ENCODE data around the gene COG4.
A peak's percentile ranks its signal among the peaks of the same experiment; 100 is the strongest.

The COG4 gene

DNA sequence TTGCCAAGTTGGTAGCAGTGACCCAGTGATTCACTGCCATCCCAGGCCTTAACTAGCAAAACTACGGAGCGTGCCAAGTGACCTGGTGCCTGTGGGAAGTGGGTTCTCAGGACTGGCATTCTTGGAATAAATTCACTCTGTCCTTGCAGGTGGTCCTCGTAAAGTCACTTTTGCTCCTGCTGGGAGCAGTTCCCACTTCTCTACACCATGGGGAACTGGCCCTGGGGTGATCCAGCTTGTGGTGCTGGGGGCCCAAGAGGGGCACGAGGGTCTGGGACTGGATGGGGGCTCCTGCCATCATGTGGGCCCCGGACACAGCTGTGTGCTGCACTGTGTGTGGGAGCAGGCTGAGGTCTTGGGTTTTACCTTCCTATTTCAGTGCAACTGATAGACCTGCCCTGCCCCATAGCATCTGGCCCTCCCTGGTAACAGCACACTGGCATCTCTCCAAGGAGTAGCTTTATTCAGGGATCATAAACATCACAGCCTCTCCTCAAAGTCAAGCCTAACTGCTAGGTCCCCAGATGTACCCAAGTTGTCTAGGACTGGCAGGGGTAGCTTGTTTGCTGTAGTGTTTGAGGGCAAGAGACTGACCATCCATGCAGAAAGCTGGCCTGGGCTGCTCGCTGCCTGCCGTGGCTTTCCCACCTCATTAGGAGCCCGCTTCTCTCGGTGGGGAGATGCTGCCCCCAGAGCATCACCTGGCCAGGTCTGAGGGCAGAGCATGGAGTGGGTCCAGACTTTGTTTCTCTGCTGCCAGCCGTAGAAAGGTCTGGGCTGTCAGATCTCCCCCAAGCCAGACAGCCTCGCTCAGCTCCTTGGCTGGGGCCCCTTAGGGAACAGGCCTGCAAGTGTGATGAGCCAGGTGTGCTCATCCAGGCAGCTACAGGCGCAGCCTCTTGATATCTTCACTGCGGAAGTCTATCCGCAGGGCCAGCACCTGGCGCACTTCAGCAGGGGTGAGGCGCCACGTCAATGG lies 42.9 kb downstream of the COG4 start:
- no peak for DNase-seq (ENCODE audit: low read depth in 1 of 2, low spot score in 1 of 2)

- no peak for DNase-seq (ENCODE audit: low read depth in 1 of 2, low spot score in 1 of 2)
Measured at GRCh38 chr16:70478912-70479341, 44.4 kb downstream of the COG4 start.

DNA sequence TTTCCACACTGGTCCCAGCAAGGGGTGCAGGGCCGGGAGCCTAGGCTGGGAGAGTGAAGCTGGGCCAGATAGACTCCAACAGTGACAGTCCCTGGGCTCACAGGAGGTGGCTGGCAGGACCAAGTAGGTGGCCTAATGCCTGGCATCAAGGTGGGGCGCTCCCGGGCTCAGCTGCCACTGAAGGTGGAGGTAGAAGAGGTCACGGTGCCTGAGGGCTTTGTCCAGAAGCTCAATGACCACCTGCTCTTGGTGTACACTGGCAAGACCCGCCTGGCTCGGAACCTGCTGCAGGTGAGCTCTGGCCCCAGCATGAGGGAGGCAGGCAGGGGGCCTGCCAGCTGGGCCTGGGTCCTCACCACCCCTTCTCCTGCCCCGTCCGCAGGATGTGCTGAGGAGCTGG lies 45.2 kb downstream of the COG4 start:
- no peak for DNase-seq (ENCODE audit: low read depth in 1 of 2, low spot score in 1 of 2)

GRCh38 chr16:70476272-70477020 lies 46.9 kb downstream of the COG4 start:
- DNase-seq (ENCODE audit: low read depth in 1 of 2, low spot score in 1 of 2), result peak; percentile 7 to 56

- no peak for DNase-seq (ENCODE audit: low read depth in 1 of 2, low spot score in 1 of 2)
Measured at GRCh38 chr16:70475054-70475871, 48.1 kb downstream of the COG4 start.

DNA sequence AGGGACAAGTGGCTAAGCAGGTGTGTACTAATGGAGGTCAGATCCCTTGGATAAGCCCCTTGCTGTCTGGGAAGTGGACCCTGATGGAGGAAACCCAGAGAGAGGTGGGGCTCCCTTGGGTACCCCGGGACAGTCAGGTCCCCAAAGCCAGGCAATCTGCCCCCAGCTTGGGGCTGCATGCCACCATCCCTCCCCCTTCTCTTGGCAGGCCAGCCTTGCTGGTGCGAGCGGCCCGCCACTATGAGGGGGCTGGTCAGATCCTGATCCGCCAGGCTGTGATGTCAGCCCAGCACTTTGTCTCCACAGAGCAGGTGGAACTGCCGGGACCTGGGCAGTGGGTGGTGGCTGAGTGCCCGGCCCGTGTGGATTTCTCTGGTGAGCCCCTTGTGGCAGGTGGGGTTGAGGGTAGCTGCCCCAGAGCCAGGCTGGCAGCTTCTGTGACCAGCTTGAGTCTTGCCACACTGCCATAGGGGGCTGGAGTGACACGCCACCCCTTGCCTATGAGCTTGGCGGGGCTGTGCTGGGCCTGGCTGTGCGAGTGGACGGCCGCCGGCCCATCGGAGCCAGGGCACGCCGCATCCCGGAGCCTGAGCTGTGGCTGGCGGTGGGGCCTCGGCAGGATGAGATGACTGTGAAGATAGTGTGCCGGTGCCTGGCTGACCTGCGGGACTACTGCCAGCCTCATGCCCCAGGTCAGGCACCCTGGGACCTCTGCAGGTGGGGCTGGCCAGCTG lies 48.9 kb downstream of the COG4 start:
- no peak for DNase-seq (ENCODE audit: low read depth in 1 of 2, low spot score in 1 of 2)

DNA sequence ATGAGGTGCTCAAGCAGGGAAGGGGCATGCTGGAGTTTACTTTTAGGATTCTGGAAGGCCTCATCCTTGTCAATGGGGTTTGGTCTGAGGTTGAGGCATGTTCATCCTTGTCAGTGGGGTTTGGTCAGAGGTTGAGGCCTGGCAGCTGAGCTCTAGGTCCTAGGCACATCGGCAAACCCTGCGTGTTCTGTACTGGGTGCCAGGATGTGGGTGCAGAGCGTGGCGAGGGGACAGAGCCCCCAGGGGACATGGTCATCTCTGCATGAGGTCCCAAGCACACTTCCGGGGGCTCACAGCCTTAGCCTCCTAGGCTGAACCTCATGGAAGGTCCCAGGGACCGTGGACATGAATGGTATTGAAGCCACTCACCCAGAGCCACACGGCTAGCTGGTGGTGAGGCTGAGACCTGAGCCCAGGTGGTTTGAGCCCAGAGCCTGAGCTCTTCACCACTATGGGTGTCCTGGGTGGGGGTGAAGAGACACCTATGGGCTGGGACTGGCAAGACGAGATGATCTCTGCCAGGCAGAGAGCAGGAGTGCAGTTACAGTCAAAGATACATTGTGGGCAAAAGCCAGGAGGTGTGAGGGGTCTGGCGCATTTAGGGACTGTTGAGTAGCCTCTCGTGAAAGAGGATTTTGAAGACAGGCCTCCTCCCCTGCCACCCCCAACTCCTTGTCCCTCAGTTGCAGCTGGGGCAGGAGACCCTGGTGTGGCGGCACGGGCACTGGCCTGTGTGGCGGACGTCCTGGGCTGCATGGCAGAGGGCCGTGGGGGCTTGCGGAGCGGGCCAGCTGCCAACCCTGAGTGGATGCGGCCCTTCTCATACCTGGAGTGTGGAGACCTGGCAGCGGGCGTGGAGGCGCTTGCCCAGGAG lies 49.7 kb downstream of the COG4 start:
- DNase-seq (ENCODE audit: low read depth in 1 of 2, low spot score in 1 of 2), result no peak

GRCh38 chr16:70472786-70473433 lies 50.4 kb downstream of the COG4 start:
- DNase-seq (ENCODE audit: low read depth in 1 of 2, low spot score in 1 of 2), result no peak

DNA sequence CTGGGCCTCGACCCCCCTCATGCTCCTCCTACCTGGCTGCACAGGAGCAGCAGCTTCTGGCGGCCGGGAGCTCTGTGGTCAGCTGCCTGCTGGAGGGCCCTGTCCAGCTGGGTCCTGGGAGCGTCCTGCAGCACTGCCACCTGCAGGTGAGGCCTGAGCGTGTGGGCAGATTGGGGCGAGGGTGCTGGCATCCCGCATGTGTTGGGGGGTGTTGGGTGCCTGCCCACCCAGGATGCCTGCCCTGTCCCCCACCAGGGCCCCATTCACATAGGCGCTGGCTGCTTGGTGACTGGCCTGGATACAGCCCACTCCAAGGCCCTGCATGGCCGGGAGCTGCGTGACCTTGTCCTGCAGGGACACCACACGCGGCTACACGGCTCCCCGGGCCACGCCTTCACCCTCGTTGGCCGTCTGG lies 52.4 kb downstream of the COG4 start:
- DNase-seq (ENCODE audit: low read depth in 1 of 2, low spot score in 1 of 2), result no peak

DNA sequence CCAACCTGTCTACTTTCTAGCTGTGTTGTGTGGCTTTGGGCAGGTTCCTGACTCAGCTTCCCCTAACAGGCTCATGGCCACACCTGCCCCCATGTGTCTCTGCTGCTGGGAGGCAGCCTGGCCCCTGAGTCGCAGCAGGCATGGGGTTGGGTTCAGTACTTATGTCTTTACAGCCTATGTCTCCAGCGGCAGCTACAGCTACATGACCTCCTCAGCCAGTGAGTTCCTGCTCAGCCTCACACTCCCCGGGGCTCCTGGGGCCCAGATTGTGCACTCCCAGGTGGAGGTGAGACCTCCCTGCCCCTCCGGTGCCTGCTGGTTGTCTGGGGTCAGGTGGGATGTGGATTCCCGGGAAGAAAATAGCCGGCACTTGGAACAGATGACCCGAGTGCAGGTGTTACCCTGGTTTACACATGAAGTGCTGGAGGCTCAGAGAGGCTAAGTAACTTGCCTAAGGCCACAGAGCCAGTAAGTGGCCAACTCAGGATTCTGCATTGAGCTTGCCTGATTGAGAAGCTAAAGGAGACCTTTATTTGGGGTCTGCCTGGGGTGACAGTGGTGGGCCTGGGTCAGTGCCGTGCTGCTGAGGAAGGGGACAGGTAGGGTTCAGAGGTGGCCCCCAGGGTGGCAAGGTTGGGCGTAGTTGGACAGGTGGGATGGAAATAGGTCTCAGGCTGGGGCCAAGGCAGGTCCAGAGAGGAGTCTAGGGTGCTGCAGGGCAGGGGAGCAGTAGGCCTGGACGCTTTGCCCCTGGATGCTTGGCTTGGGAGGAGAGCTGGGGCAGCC lies 53.0 kb downstream of the COG4 start:
- DNase-seq (ENCODE audit: low read depth in 1 of 2, low spot score in 1 of 2), result no peak

DNA sequence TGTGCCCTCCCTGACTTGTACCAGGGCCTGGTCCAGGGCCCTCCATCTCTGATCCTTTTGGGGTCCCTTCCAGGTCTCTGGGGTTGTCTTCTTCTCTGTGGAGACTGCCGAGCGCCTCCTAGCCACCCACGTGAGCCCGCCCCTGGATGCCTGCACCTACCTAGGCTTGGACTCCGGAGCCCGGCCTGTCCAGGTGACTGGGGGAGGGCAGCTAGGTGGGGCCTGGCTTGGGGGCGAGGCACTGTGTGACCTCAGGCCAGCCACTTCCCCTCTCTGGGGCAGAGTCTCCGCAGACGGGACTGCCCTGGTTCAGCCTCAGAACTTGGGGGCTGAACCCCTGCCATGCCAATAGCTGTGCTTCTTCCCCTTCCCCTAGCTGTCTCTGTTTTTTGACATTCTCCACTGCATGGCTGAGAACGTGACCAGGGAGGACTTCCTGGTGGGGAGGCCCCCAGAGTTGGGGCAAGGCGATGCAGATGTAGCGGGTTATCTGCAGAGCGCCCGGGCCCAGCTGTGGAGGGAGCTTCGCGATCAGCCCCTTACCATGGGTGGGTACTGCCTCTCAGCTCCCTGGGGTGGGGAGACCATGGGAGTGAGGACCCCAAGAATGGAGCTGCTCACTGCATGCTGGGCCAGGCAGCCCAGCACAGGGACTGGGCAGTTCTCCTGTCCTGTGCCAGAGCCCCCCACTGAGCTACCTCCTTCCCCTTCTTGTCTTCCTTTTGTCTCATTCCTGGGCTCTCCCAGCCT lies 54.4 kb downstream of the COG4 start:
- no peak for DNase-seq (ENCODE audit: low read depth in 1 of 2, low spot score in 1 of 2)

DNA sequence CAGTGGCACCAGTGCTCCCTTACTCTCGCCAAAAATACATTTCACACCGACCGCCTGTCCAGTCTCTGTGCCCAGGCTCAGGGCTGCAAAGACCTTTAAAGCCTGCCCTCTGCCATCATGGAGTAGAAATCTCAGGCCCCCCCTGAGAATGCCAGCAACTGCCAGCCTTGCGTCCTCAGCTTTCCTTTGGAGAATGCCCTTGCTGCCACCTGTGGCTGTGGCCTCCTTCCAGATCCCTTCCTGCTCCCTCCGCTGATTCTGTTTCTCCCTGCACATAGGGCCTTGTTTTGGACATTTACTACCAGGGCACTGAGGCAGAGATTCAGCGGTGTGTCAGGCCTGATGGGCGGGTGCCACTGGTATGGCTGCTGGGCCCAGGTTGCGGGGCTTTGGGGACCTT lies 55.7 kb downstream of the COG4 start:
- no peak for DNase-seq (ENCODE audit: low read depth in 1 of 2, low spot score in 1 of 2)

DNA sequence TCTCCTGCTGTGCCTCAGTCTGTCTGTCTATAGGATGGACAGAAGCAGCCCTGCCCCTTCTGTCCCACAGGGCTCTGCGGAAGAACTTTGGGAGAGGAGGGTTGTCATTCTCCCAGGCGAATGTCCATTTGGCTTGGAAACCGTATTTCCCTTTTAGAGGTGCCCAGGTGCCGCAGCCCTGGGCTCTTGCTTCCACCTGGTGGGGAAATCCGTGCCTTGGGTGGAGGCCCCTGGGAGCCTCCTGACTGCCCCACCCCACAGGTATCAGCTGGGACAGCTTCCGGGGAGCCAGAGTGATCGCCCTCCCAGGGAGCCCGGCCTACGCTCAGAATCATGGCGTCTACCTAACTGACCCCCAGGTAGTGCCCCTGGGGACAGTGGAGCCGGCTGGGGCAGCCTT lies 56.2 kb downstream of the COG4 start:
- no peak for DNase-seq (ENCODE audit: low read depth in 1 of 2, low spot score in 1 of 2)

DNA sequence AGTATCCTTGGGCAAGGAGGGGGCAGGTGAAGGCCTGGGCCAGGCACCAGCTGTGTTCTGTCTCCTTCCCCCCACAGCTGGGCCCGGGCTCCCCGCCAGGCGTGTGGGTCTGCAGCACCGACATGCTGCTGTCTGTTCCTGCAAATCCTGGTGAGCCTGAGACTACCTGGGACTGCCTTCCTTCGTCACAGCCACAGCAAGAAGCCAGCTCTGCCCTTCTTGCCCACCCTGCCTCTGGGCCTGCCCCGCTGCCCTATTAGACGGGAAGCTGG lies 56.6 kb downstream of the COG4 start:
- DNase-seq (ENCODE audit: low read depth in 1 of 2, low spot score in 1 of 2), result no peak

DNA sequence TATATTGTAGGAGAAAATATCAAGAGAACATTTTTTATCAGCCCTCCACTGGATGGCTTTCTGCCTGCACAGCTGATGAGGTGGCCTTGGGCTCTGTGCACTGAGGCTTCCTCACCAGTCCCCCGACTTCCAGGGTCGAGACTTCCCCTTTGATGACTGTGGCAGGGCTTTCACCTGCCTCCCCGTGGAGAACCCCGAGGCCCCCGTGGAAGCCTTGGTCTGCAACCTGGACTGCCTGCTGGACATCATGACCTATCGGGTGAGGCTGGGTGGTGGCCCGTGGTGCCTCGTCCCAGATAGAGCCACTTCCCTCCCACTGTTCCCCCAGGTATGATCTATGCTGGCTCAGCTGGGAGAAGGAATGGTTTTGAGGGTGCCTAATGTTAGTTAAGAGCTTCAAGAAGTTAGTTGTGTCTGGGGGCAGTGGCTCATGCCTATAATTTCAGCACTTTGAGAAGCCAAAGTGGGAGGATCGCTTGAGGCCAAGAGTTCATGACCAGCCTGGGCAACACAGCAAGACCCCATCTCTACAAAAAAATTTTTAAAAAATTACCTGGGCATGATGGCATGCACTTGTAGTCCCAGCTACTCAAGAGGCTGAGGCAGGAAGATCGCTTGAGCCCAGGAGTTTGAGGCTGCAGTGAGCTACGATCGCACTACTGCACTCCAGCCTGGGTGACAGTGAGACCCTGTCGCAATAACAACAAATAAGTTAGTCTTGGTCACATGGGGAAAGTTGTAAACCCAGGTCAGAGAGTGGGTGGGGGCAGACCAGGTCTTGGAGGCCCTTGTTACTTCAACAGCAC lies 57.2 kb downstream of the COG4 start:
- DNase-seq (ENCODE audit: low read depth in 1 of 2, low spot score in 1 of 2), result no peak

DNA sequence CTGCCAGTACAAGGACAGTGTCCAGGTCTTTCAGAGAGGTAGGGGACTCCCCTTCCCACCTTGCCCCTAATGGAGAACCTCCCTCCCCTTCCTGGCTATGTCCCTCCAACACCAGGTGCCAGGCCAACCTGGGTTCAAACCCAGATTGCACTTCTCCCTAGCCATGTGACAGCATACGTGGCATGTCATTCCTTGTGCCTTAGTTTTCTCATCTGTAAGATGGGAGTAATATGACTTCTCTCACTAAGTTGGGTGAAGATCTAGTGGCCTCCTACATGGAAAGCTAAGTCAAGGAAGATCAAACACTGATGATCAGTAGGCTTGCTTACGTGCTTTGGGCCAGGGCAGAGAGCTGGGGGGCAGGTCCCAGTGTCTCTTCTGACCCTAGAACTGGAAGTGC lies 60.1 kb downstream of the COG4 start:
- DNase-seq (ENCODE audit: low read depth in 1 of 2, low spot score in 1 of 2), result no peak

DNA sequence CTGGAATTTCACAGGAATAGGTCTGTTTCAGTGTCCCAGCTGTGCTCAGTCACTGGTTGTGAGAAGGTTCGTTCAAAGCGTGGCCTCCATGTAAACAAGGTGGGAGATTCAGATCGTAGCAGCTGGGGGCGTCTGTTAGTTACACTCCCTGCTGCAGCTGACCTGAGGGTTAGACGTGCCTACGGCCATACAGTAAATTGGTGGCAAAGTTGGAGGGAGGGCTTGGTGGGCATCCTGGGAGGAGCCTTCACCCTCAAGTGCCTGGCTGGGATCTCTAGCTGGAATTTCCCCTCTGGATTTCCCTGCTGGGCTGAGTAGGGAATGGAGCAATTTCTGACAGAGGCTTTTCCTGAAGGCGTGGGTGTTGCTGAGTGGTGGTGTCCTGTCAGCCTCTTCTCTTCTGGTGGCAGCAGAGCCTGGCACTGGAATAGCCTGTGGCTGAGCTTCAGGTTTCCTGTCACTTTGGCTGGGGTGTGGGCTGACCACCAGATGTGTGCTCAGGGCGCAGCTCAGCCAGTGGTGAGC lies 62.6 kb downstream of the COG4 start:
- DNase-seq (ENCODE audit: low read depth in 1 of 2, low spot score in 1 of 2), result no peak
